ENCODE measurements around the gene CLEC19A.

DNA sequence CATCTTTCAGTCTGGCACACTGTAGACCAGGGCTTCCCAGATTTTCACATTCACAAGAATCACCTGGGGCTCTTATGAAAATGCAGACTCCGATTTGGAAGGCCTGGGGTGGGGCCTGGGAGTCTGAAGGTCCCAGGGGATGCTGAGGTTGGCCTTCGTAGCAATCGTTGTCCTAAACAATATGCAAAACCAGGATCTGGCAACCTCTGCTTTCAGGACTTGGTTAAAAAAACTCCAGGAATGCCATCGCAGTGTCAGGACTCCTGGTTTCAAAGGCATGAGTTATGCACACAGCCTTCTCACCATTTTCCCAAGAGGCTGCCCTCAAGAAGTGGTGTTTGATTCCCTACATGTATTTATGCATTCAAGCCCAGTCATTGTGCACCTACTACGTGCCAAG is 6.7 kb downstream of the CLEC19A start:
- no peak for TF ChIP-seq POLR2A (IDR thresholded peaks at IDR 0.05)
- no peak for TF ChIP-seq CTCF (IDR thresholded peaks at IDR 0.05 in 4 of 5, conservative IDR thresholded peaks at IDR 0.05 in 1 of 5)
